SK-N-SH (cell line): ENCODE data around the gene ZNF324B.
"Not testable (repeated sequence)": the region's sequence is repeated elsewhere in the genome, so short reads cannot be mapped to it uniquely, and the experiment has no call there.

ENCODE experiments used
- YY1 ChIP-seq: IDR thresholded peaks from 2 replicates; pipeline ENCODE4 v1.4.0; 2012; ENCODE audit warnings: low read depth, mild to moderate bottlenecking
- TF ChIP-seq, protein P1 (sequence below): fragments of 200-600 bp; sonication (generic); IDR thresholded peaks from 2 replicates; pipeline ENCODE4 v1.6.1; 2017; ENCODE audit warnings: antibody characterized with exemption, mild to moderate bottlenecking, moderate library complexity

DNA sequence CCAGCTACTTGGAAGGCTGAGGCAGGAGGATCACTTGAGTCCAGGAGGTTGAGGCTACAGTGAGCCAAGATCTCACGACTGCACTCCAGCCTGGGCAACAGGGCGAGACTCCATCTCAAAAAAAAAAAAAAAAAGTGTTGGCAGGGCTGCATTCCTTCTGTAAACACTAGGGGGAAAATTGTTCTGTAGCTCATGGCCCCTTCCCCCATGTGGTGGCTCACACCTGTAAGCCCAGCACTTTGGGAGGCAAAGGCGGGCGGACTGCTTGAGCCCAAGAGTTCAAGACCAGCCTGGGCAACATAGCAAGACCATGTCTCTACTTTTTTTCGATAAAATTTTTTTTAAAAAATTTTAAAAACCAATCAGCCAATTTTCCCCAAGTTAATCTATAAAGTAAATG is 32.9 kb downstream of the ZNF324B start:
- TF ChIP-seq, protein P1, sequence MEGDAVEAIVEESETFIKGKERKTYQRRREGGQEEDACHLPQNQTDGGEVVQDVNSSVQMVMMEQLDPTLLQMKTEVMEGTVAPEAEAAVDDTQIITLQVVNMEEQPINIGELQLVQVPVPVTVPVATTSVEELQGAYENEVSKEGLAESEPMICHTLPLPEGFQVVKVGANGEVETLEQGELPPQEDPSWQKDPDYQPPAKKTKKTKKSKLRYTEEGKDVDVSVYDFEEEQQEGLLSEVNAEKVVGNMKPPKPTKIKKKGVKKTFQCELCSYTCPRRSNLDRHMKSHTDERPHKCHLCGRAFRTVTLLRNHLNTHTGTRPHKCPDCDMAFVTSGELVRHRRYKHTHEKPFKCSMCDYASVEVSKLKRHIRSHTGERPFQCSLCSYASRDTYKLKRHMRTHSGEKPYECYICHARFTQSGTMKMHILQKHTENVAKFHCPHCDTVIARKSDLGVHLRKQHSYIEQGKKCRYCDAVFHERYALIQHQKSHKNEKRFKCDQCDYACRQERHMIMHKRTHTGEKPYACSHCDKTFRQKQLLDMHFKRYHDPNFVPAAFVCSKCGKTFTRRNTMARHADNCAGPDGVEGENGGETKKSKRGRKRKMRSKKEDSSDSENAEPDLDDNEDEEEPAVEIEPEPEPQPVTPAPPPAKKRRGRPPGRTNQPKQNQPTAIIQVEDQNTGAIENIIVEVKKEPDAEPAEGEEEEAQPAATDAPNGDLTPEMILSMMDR = peak; percentile 30; the same call in 1 of the 2 replicates
- not testable (repeated sequence) for TF ChIP-seq YY1
